ENCODE results near the gene SLCO3A1. TPM values are rescaled to one million over a fixed set of nuclear protein-coding genes. Genes with fewer than 3 reads are reported as not detected.

The SLCO3A1 gene
- total RNA-seq, 2 donors from 2014 or later, result 21.4 to 27.3 TPM

DNA sequence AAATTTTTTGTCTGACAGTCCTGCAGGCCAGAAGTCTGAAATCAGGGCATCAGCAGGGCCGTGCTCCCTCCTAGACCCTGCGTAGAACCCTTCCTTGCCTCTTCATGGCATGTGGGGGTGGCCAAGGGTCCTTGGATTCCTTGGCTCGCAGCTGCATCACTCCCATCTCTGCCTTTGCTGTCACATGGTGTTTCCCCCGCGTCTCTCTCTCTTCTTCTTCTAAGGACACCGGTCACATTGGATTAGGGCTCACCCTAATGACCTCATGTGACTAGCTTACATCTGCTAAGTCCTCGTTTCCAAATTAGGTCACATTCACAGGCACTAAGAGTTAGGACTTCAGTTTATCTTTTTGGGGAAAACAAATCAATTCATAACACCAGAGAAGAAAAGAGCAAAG, 12.0 kb downstream of the SLCO3A1 start:
- Histone ChIP-seq H3K27ac (peak overlapping the region; percentile 86 to 95), H3K4me3 (no peak overlapping the region), H3K4me1 (peaks cover 0 to 94% of the 10 kb centered on the region in 2 donors), H3K9me3 (no peaks in the 10 kb centered on the region), H3K27me3 (no peaks in the 10 kb centered on the region), H3K36me3 (no peaks in the 10 kb centered on the region)
- TF ChIP-seq, protein P1, sequence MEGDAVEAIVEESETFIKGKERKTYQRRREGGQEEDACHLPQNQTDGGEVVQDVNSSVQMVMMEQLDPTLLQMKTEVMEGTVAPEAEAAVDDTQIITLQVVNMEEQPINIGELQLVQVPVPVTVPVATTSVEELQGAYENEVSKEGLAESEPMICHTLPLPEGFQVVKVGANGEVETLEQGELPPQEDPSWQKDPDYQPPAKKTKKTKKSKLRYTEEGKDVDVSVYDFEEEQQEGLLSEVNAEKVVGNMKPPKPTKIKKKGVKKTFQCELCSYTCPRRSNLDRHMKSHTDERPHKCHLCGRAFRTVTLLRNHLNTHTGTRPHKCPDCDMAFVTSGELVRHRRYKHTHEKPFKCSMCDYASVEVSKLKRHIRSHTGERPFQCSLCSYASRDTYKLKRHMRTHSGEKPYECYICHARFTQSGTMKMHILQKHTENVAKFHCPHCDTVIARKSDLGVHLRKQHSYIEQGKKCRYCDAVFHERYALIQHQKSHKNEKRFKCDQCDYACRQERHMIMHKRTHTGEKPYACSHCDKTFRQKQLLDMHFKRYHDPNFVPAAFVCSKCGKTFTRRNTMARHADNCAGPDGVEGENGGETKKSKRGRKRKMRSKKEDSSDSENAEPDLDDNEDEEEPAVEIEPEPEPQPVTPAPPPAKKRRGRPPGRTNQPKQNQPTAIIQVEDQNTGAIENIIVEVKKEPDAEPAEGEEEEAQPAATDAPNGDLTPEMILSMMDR (IDR thresholded peaks at IDR 0.05), result no peak
- no peak for DNase-seq (ENCODE audit: low spot score)

DNA sequence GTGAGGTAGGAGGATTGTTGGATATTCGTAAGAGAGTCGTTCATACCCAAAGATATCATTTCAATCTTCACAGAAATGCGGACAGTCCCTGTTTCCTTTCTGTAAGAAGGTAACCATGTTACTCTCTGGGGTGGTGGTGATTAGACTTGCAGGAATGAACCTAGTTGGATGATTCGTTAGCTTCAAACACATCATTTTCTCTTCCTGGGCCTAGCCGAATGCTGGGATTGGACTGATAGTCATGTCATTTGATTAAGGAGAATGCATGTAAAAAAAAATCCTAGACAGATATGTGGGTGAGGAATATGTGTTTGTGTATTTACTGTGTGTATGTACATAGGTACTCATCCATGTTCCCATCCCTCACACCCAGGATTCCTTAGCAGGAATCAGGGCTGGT, 12.4 kb downstream of the SLCO3A1 start:
- TF ChIP-seq, protein P1 (IDR thresholded peaks at IDR 0.05), result no peak
- no peaks in the 10 kb centered on the region for H3K36me3 ChIP-seq
- peak overlapping the region; percentile 86 to 95 for H3K27ac ChIP-seq
- DNase-seq (ENCODE audit: low spot score), result no peak
- H3K4me1 ChIP-seq, result peaks cover 0 to 89% of the 10 kb centered on the region in 2 donors
- no peak overlapping the region for H3K4me3 ChIP-seq
- H3K9me3 ChIP-seq, result no peaks in the 10 kb centered on the region
- no peaks in the 10 kb centered on the region for H3K27me3 ChIP-seq

DNA sequence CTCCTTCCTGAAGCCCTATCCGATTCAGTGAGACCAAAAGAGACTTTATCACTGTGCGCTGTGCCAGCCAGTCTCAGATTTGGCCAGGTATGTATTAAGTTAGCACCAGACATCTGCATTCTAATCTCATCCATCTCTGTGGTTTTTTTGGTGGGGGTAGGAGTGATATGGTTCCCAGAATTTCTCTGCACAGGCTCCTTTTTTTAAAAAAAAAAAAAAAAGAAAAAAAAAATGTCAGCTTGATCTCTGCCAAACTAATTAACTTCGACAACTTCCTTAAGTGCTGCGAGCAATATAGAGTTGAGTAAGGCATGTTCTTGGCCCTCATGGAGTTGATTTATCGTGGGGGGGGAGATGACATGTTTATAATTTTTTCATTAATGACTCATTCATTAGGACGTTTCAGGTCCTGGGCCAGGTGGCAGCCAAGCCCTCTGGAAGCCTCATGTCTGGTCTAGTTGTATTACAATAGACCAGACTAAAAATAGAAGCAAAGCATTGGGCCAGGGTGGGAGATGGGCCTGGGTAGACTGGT, 12.9 kb downstream of the SLCO3A1 start:
- Histone ChIP-seq H3K9me3 (no peaks in the 10 kb centered on the region), H3K36me3 (no peaks in the 10 kb centered on the region), H3K27ac (peak overlapping the region; percentile 86 to 95), H3K4me1 (peaks cover 0 to 86% of the 10 kb centered on the region in 2 donors), H3K4me3 (no peak overlapping the region), H3K27me3 (no peaks in the 10 kb centered on the region)
- DNase-seq (ENCODE audit: low spot score), result no peak
- TF ChIP-seq, protein P1 (IDR thresholded peaks at IDR 0.05), result no peak

DNA sequence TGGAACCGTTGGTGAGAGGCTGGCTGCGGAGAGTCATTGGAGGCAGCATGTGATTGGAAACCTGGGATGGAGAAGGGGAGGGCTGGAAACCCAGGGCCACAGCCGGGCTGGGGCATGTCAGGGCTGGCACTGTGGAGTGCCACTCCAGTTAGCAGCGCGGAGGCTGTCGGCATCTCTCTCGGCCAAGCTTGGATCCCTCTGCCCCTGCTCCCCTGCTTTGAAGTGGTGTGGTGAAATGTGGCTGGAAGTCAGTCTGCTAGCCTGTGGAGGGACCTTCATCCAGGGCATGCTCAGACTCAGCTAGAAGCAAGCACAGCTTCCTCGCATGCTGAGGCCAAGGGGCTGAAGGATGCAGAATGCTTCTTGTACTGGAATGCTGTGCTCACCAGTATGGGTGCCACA, 13.5 kb downstream of the SLCO3A1 start:
- H3K27ac ChIP-seq, result peak overlapping the region; percentile 86 to 95
- no peaks in the 10 kb centered on the region for H3K36me3 ChIP-seq
- TF ChIP-seq, protein P1 (IDR thresholded peaks at IDR 0.05), result no peak
- H3K9me3 ChIP-seq, result no peaks in the 10 kb centered on the region
- DNase-seq (ENCODE audit: low spot score), result no peak
- H3K27me3 ChIP-seq, result no peaks in the 10 kb centered on the region
- H3K4me3 ChIP-seq, result no peak overlapping the region
- peaks cover 0 to 81% of the 10 kb centered on the region in 2 donors for H3K4me1 ChIP-seq

DNA sequence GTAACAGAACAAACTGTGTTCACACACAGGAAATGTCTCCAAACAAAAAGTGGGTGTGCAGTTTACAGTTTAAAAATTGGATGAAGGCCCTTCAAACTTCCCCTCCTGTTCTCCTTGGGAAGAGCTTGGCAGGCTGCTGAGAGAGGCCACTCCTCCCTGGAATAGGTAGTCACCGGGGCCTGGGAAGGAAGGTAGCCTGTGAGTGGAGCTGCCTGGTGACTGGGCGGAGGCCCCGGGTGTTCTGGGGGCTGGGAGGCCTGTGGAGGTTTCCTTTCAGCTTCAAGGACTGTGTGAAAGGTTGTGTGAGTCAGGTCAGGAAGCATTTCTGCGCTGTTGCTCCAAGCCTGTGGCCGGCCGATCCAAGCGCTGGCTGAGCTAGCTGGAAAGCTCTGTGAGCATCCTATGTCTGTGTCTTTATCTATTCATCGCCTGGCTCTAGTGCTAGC, 14.1 kb downstream of the SLCO3A1 start:
- Histone ChIP-seq H3K9me3 (no peaks in the 10 kb centered on the region), H3K36me3 (no peaks in the 10 kb centered on the region), H3K27me3 (no peaks in the 10 kb centered on the region), H3K4me1 (peaks cover 0 to 76% of the 10 kb centered on the region in 2 donors), H3K27ac (peak overlapping the region; percentile 86 to 95), H3K4me3 (peak overlapping the region in 1 of 2 donors; percentile 4)
- TF ChIP-seq, protein P1 (IDR thresholded peaks at IDR 0.05), result no peak
- DNase-seq (ENCODE audit: low spot score), result peak; percentile 88
